ENCODE measurements around the gene THPO. TPM values are rescaled to one million over a fixed set of nuclear protein-coding genes. Genes with fewer than 3 reads are reported as not detected.

Gene THPO
- total and polyA plus RNA-seq, 2 donors (not counting 1 experiment from before 2014, with no cell fraction given) = not detected

GRCh38 chr3:184336547-184337398 lies 41.2 kb downstream of the THPO start:
- Histone ChIP-seq H3K4me2 (replicated peaks; ENCODE audit: low read depth, low read length, poor library complexity, severe bottlenecking) (peak overlapping the region; percentile 82), H4K20me1 (ENCODE audit: control insufficient read depth, insufficient read depth, low read length, poor library complexity, severe bottlenecking) (no peaks in the 10 kb centered on the region), H3K4me3 (ENCODE audit: control extremely low read depth in 1 of 5, extremely low read depth in 1 of 5, insufficient read depth in 1 of 5, low read depth in 2 of 5, low read length in 4 of 5) (peak overlapping the region; percentile 51 to 83 (median 73)), H3K36me3 (replicated peaks in 1 of 2; ENCODE audit: control extremely low read depth in 1 of 2, control insufficient read depth in 1 of 2, extremely low read depth in 1 of 2, insufficient read depth in 2 of 2, low read length in 1 of 2) (peaks cover 1 to 31% of the 10 kb centered on the region in 2 experiments), H3K4me1 (ENCODE audit: control insufficient read depth in 2 of 2, insufficient read depth in 2 of 2, low read length in 2 of 2) (peaks cover 14 to 25% of the 10 kb centered on the region in 2 donors), H3K9me3 (ENCODE audit: control extremely low read depth in 1 of 3, control insufficient read depth in 2 of 3, insufficient read depth in 1 of 3, low read length in 2 of 3) (no peaks in the 10 kb centered on the region), H2AFZ (ENCODE audit: insufficient read depth, low read depth, low read length, poor library complexity, severe bottlenecking) (peak overlapping the region; percentile 85), H3K27ac (ENCODE audit: low read length in 2 of 2) (peak overlapping the region in 1 of 2 donors; percentile 93), H3K27me3 (replicated peaks in 1 of 4; ENCODE audit: control extremely low read depth in 1 of 4, control insufficient read depth in 3 of 4, insufficient read depth in 4 of 4, low read length in 3 of 4) (peaks cover 0 to 3% (median 0%) of the 10 kb centered on the region in 4 experiments), H3K9ac (ENCODE audit: low read length) (peak overlapping the region; percentile 86), H3K79me2 (ENCODE audit: control insufficient read depth, insufficient read depth, low read length) (peaks cover 19% of the 10 kb centered on the region)
- DNase-seq = peak; percentile 38
- ChIA-PET POLR2A (no interaction called here), CTCF (interaction anchor here (1.2 to 1.8 kb wide), 2 partner anchors 17 to 177 kb away, joined by 3 to 5 read pairs; no protein-coding TSS in a partner anchor)
- ATAC-seq (ENCODE audit: low read depth) = peak; percentile 6
- Mint-ChIP-seq H3K4me1 (peaks cover 30% of the 10 kb centered on the region), H3K27me3 (no peaks in the 10 kb centered on the region), H3K4me3 (peak overlapping the region; percentile 94), H3K9me3 (ENCODE audit: insufficient read depth) (no peaks in the 10 kb centered on the region), H3K27ac (peak overlapping the region; percentile 82)
- WGBS (ENCODE audit: insufficient coverage) = 26% methylated on average over 17 of the region's 17 CpGs
- TF ChIP-seq CTCF (IDR thresholded peaks at IDR 0.05) = no peak
- TF ChIP-seq EZH2 (IDR thresholded peaks at IDR 0.05; ENCODE audit: borderline replicate concordance, insufficient read depth, low read depth, low read length, poor library complexity, severe bottlenecking) = no peak
- intact Hi-C loops (cut with micrococcal nuclease) = no loop called here
